H9 (cell line): Measurements from ENCODE around the gene CLMP. TPM values are rescaled to one million over a fixed set of nuclear protein-coding genes. Genes with fewer than 3 reads are reported as not detected.

Source experiments
- DNase-seq: peaks from one replicate; pipeline ENCODE4 v3.0.0-alpha.2; 2017
- H2AFZ ChIP-seq: one replicate; pipeline ENCODE4 v1.6.1; 2013; ENCODE audit warnings: mild to moderate bottlenecking, low read length, control low read depth, moderate library complexity
- H2AK5ac ChIP-seq: 2 replicates; pipeline ENCODE4 v1.6.1; 2013; ENCODE audit warnings: low read length, control low read depth, mixed read lengths; ENCODE audit not compliant: insufficient read length
- H2BK120ac ChIP-seq: one replicate; pipeline ENCODE4 v1.6.1; 2013; ENCODE audit warnings: low read depth, mild to moderate bottlenecking, low read length, control low read depth, inconsistent platforms; ENCODE audit not compliant: poor library complexity, severe bottlenecking
- H2BK12ac ChIP-seq: 2 replicates; pipeline ENCODE4 v1.6.1; 2013; ENCODE audit warnings: low read length, control low read depth, mixed read lengths, low read depth; ENCODE audit not compliant: insufficient read length
- H2BK15ac ChIP-seq: 2 replicates; pipeline ENCODE4 v1.6.1; 2013; ENCODE audit warnings: low read depth, low read length, control low read depth
- H2BK20ac ChIP-seq: one replicate; pipeline ENCODE4 v1.6.1; 2013; ENCODE audit warnings: low read depth, mild to moderate bottlenecking, low read length, control low read depth, inconsistent platforms; ENCODE audit not compliant: poor library complexity, severe bottlenecking
- H2BK5ac ChIP-seq: 2 replicates; pipeline ENCODE4 v1.6.1; 2013; ENCODE audit warnings: low read length, control low read depth, mixed read lengths; ENCODE audit not compliant: insufficient read length
- H3K14ac ChIP-seq: 2 replicates; pipeline ENCODE4 v1.6.1; 2013; ENCODE audit warnings: low read length, control low read depth; ENCODE audit not compliant: insufficient read depth
- H3K18ac ChIP-seq: 2 replicates; pipeline ENCODE4 v1.6.1; 2013; ENCODE audit warnings: low read depth, mild to moderate bottlenecking, mixed read lengths, low read length, control low read depth; ENCODE audit not compliant: insufficient read length
- H3K23ac ChIP-seq: 2 replicates; pipeline ENCODE4 v1.6.1; 2013; ENCODE audit warnings: low read length, control low read depth, mixed read lengths, low read depth; ENCODE audit not compliant: insufficient read length
- H3K23me2 ChIP-seq: 2 replicates; pipeline ENCODE4 v1.6.1; 2013; ENCODE audit warnings: low read depth, mild to moderate bottlenecking, mixed read lengths, low read length, control low read depth; ENCODE audit not compliant: insufficient read length, poor library complexity, severe bottlenecking
- H3K27ac ChIP-seq: 2 replicates; pipeline ENCODE4 v1.5.1; 2013; ENCODE audit warnings: low read length, control low read depth, mixed read lengths, low read depth; ENCODE audit not compliant: insufficient read length
- H3K27me3 ChIP-seq: 2 replicates; pipeline ENCODE4 v1.6.1; 2013; ENCODE audit warnings: low read length, control low read depth, inconsistent platforms; ENCODE audit not compliant: insufficient read depth
- H3K4ac ChIP-seq: 2 replicates; pipeline ENCODE4 v1.6.1; 2013; ENCODE audit warnings: low read depth, mild to moderate bottlenecking, control low read depth, inconsistent platforms, low read length, moderate library complexity
- H3K4me1 ChIP-seq: 2 replicates; pipeline ENCODE4 v1.6.1; 2013; ENCODE audit warnings: low read length, control low read depth, inconsistent platforms; ENCODE audit not compliant: insufficient read depth
- H3K4me2 ChIP-seq: 2 replicates; pipeline ENCODE4 v1.6.1; 2013; ENCODE audit warnings: low read length, control low read depth, mixed read lengths; ENCODE audit not compliant: insufficient read length, insufficient read depth
- H3K56ac ChIP-seq: 2 replicates; pipeline ENCODE4 v1.6.1; 2013; ENCODE audit warnings: low read depth, mild to moderate bottlenecking, mixed read lengths, low read length, control low read depth; ENCODE audit not compliant: insufficient read length
- H3K79me1 ChIP-seq: 2 replicates; pipeline ENCODE4 v1.6.1; 2013; ENCODE audit warnings: low read depth, mild to moderate bottlenecking, moderate library complexity, low read length, control low read depth, inconsistent platforms; ENCODE audit not compliant: insufficient read depth, poor library complexity, severe bottlenecking
- H3K79me2 ChIP-seq: 2 replicates; pipeline ENCODE4 v1.6.1; 2013; ENCODE audit warnings: low read length, control low read depth, inconsistent platforms; ENCODE audit not compliant: insufficient read depth
- H3K9ac ChIP-seq: 2 replicates; pipeline ENCODE4 v1.6.1; 2013; ENCODE audit warnings: low read length, control low read depth, mixed read lengths; ENCODE audit not compliant: insufficient read length; ENCODE audit errors: extremely low read depth
- H3K9me3 ChIP-seq: one replicate; pipeline ENCODE4 v1.6.1; 2013; ENCODE audit warnings: low read depth, low read length, inconsistent platforms; ENCODE audit not compliant: control insufficient read depth
- H3T11ph ChIP-seq: one replicate; pipeline ENCODE4 v1.6.1; 2013; ENCODE audit warnings: mild to moderate bottlenecking, low read length, control low read depth, inconsistent platforms
- H4K20me1 ChIP-seq: one replicate; pipeline ENCODE4 v1.6.1; 2013; ENCODE audit not compliant: control insufficient read depth, insufficient read length, insufficient read depth
- H4K5ac ChIP-seq: 2 replicates; pipeline ENCODE4 v1.6.1; 2013; ENCODE audit warnings: low read depth, mild to moderate bottlenecking, mixed read lengths, low read length, control low read depth; ENCODE audit not compliant: insufficient read length
- H4K8ac ChIP-seq: replicated peaks from 2 replicates; pipeline ENCODE4 v1.6.1; 2013; ENCODE audit warnings: low read length, control low read depth, mixed read lengths, low read depth; ENCODE audit not compliant: insufficient read length
- H4K91ac ChIP-seq: 2 replicates; pipeline ENCODE4 v1.6.1; 2013; ENCODE audit warnings: low read depth, mild to moderate bottlenecking, moderate library complexity, mixed read lengths, low read length, control low read depth; ENCODE audit not compliant: insufficient read length
- H3K27ac Mint-ChIP-seq, 3 experiments: 2 replicates in 2 of 3; 3 replicates in 1 of 3; pipeline ENCODE4 v1.8.0; 2020 to 2021; ENCODE audit warnings: mixed read lengths in 3 of 3, mild to moderate bottlenecking in 1 of 3, moderate library complexity in 1 of 3
- H3K27me3 Mint-ChIP-seq: 2 replicates; pipeline ENCODE4 v1.8.0; 2021; ENCODE audit warnings: low read depth, mild to moderate bottlenecking, moderate library complexity, mixed read lengths
- H3K36me3 Mint-ChIP-seq, 3 experiments: 2 replicates in 2 of 3; 3 replicates in 1 of 3; pipeline ENCODE4 v1.8.0; 2020 to 2021; ENCODE audit warnings: low read depth in 3 of 3, mixed read lengths in 3 of 3; ENCODE audit not compliant: insufficient read depth in 1 of 3
- H3K4me1 Mint-ChIP-seq, 2 experiments: 2 replicates each; pipeline ENCODE4 v1.8.0; 2020; ENCODE audit warnings: mixed read lengths in 2 of 2
- H3K4me3 Mint-ChIP-seq, 2 experiments: 2 replicates in 1 of 2; 3 replicates in 1 of 2; pipeline ENCODE4 v1.8.0; 2020 to 2021; ENCODE audit warnings: mild to moderate bottlenecking in 2 of 2, mixed read lengths in 2 of 2, moderate library complexity in 1 of 2
- H3K9me3 Mint-ChIP-seq, 2 experiments: 2 replicates in 1 of 2; 3 replicates in 1 of 2; pipeline ENCODE4 v1.8.0; 2020; ENCODE audit warnings: mild to moderate bottlenecking in 2 of 2, mixed read lengths in 2 of 2, moderate library complexity in 1 of 2
- CTCF ChIP-seq: fragments of 200-600 bp; sonication (generic); conservative IDR thresholded peaks from 3 replicates; pipeline ENCODE4 v1.8.0; 2021; ENCODE audit warnings: antibody characterized with exemption, mild to moderate bottlenecking
- WGBS: extraction: QIAGEN DNeasy Blood & Tissue Kit; methylation state at CpG from one replicate; pipeline ENCODE4 v1.1.7; 2013; ENCODE audit warnings: missing lambda C conversion rate, low lambda C conversion rate, mixed read lengths; ENCODE audit not compliant: insufficient read length; ENCODE audit errors: extremely low coverage; 5-methylcytosine and 5-hydroxymethylcytosine counted together
- total RNA-seq: library from RNA; stranded (reverse); gene quantifications from 2 replicates; pipeline ENCODE4 v1.2.1, GENCODE V29; 2021

The CLMP gene
- total RNA-seq, 1 experiment from 2014 or later = 13.8 TPM

GRCh38 chr11:123129920-123130319, 65.1 kb downstream of the CLMP start:
- Histone ChIP-seq H2BK12ac (no peak overlapping the region), H3K56ac (no peak overlapping the region), H3K27ac (no peak overlapping the region), H4K20me1 (no peaks in the 10 kb centered on the region), H3K23ac (no peak overlapping the region), H3K9ac (no peak overlapping the region), H2AK5ac (no peak overlapping the region), H3K27me3 (no peaks in the 10 kb centered on the region), H3K18ac (no peak overlapping the region), H3K79me2 (no peaks in the 10 kb centered on the region), H3K9me3 (no peaks in the 10 kb centered on the region), H4K8ac (no peak overlapping the region), H4K91ac (no peak overlapping the region), H4K5ac (no peak overlapping the region), H3K23me2 (no peaks in the 10 kb centered on the region), H2BK120ac (no peak overlapping the region), H2AFZ (no peak overlapping the region), H3K4me2 (no peak overlapping the region), H3T11ph (no peak overlapping the region), H3K4ac (no peak overlapping the region), H2BK20ac (no peak overlapping the region), H3K79me1 (no peaks in the 10 kb centered on the region), H3K14ac (no peak overlapping the region), H3K4me1 (0 out of 2 replicates have a peak, but pooled peaks cover 3% of the 10 kb centered on the region), H2BK5ac (no peak overlapping the region), H2BK15ac (no peak overlapping the region)
- peaks cover 5 to 10% of the 10 kb centered on the region in 2 experiments for H3K4me1 Mint-ChIP-seq
- WGBS = no CpG with 5 or more reads among the region's 3 CpGs
- H3K36me3 Mint-ChIP-seq = no peaks in the 10 kb centered on the region
- peak overlapping the region in 1 of 3 experiments; percentile 9; a peak in 2 of 7 replicates for H3K27ac Mint-ChIP-seq
- H3K9me3 Mint-ChIP-seq = no peaks in the 10 kb centered on the region
- no peaks in the 10 kb centered on the region for H3K27me3 Mint-ChIP-seq
- DNase-seq = no peak
- H3K4me3 Mint-ChIP-seq = no peak overlapping the region
- no peak for TF ChIP-seq CTCF
